SJCRH30 (cell line): ENCODE measurements around the gene ZDHHC8. TPM values are rescaled to one million over a fixed set of nuclear protein-coding genes. Genes with fewer than 3 reads are reported as not detected.
A peak's percentile ranks its signal among the peaks of the same experiment; 100 is the strongest.

Experiments
- DNase-seq, 2 experiments: peaks; one replicate each; pipeline ENCODE4 v3.0.0-alpha.2; 2015 to 2020
- H3K27ac ChIP-seq: fragments of 250-450 bp; sonication (Bioruptor Pico); 2 replicates; pipeline ENCODE4 v1.5.1; 2020; ENCODE audit warnings: mild to moderate bottlenecking, moderate library complexity
- H3K27me3 ChIP-seq: fragments of 250-450 bp; sonication (Bioruptor Pico); 2 replicates; pipeline ENCODE4 v1.5.1; 2020; ENCODE audit warnings: mild to moderate bottlenecking, moderate library complexity
- H3K36me3 ChIP-seq: fragments of 250-450 bp; sonication (Bioruptor Pico); 2 replicates; pipeline ENCODE4 v1.5.1; 2020; ENCODE audit warnings: mild to moderate bottlenecking, moderate library complexity
- H3K4me1 ChIP-seq: fragments of 250-450 bp; sonication (Bioruptor Pico); 2 replicates; pipeline ENCODE4 v1.5.1; 2020; ENCODE audit warnings: mild to moderate bottlenecking, moderate library complexity
- H3K4me3 ChIP-seq: fragments of 250-450 bp; sonication (Bioruptor Pico); 2 replicates; pipeline ENCODE4 v1.5.1; 2020; ENCODE audit warnings: mild to moderate bottlenecking, moderate library complexity
- H3K9me3 ChIP-seq: fragments of 250-450 bp; sonication (Bioruptor Pico); replicated peaks from 2 replicates; pipeline ENCODE4 v1.5.1; 2020; ENCODE audit warnings: mild to moderate bottlenecking, moderate library complexity
- total RNA-seq: library from RNA; depleted of rRNA; stranded (reverse); fragments of >200 nt; shearing (Covaris generic); gene quantifications from 2 replicates; pipeline ENCODE4 v1.2.3, GENCODE V29; 2014

Gene ZDHHC8
- total RNA-seq, 1 experiment from 2014 or later = 16.4 TPM

- Histone ChIP-seq H3K36me3 (no peaks in the 10 kb centered on the region), H3K27me3 (0 out of 2 replicates have a peak, but pooled peaks cover 5% of the 10 kb centered on the region), H3K4me1 (peaks cover 4% of the 10 kb centered on the region; the same call in 1 of the 2 replicates), H3K4me3 (no peak overlapping the region), H3K9me3 (no peaks in the 10 kb centered on the region), H3K27ac (no peak overlapping the region)
- no peak for DNase-seq
These were observed 17.9 kb downstream of the ZDHHC8 start for GRCh38 chr22:20149257-20150250.

GRCh38 chr22:20150381-20151275, 19.0 kb downstream of the ZDHHC8 start, which contains the start of gene CCDC188:
Gene CCDC188, minus strand, starts transcription at chr22:20151055. Its CDS starts 69 bp downstream, at chr22:20150986.
- Histone ChIP-seq H3K36me3 (no peaks in the 10 kb centered on the region), H3K27ac (no peak within 1 kb of the TSS), H3K9me3 (no peaks in the 10 kb centered on the region), H3K27me3 (0 out of 2 replicates have a peak, but pooled peaks cover 5% of the 10 kb centered on the region), H3K4me1 (peaks cover 4% of the 10 kb centered on the region; the same call in 1 of the 2 replicates), H3K4me3 (no peak within 1 kb of the TSS)
- no peak for DNase-seq

GRCh38 chr22:20151276-20151588, 19.6 kb downstream of the ZDHHC8 start:
- Histone ChIP-seq H3K9me3 (no peaks in the 10 kb centered on the region), H3K27me3 (0 out of 2 replicates have a peak, but pooled peaks cover 5% of the 10 kb centered on the region), H3K4me1 (peaks cover 4% of the 10 kb centered on the region; the same call in 1 of the 2 replicates), H3K36me3 (no peaks in the 10 kb centered on the region), H3K27ac (no peak overlapping the region), H3K4me3 (no peak overlapping the region)
- DNase-seq = no peak

GRCh38 chr22:20152464-20152890, 20.9 kb downstream of the ZDHHC8 start:
- Histone ChIP-seq H3K27ac (no peak overlapping the region), H3K36me3 (no peaks in the 10 kb centered on the region), H3K4me3 (no peak overlapping the region), H3K27me3 (peaks cover 10% of the 10 kb centered on the region; the same call in 1 of the 2 replicates), H3K9me3 (no peaks in the 10 kb centered on the region), H3K4me1 (peaks cover 4% of the 10 kb centered on the region; the same call in 1 of the 2 replicates)
- no peak for DNase-seq

DNA sequence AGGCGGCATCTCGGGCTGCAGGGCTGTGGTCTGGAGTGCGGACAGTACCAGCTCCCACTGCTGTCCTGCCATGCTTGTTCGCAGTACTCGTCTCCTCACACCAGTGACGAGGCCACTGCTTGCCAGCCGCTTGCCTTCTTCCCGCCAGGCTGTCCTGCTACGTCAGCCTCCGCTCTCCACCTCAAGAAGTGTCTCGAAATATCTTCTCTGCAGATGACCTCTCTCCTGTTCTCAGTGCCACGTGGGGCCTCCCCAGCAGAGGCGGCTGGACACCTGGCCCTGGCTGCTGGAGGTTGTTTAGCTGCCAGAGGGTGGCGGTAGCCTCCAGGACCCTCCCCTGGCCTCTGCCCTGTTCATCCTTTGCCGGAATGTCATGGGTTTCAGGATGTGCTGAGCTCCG, 22.3 kb downstream of the ZDHHC8 start:
- Histone ChIP-seq H3K9me3 (no peaks in the 10 kb centered on the region), H3K27me3 (peaks cover 18% of the 10 kb centered on the region), H3K4me1 (peaks cover 4% of the 10 kb centered on the region), H3K36me3 (no peaks in the 10 kb centered on the region), H3K27ac (no peak overlapping the region), H3K4me3 (no peak overlapping the region)
- peak in 1 of 2 experiments; percentile 28 for DNase-seq

- H3K27ac ChIP-seq = no peak overlapping the region
- no peaks in the 10 kb centered on the region for H3K36me3 ChIP-seq
- peaks cover 4% of the 10 kb centered on the region for H3K4me1 ChIP-seq
- no peak for DNase-seq
- no peaks in the 10 kb centered on the region for H3K9me3 ChIP-seq
- H3K4me3 ChIP-seq = no peak overlapping the region
- H3K27me3 ChIP-seq = peaks cover 19% of the 10 kb centered on the region
These were observed 23.1 kb downstream of the ZDHHC8 start for GRCh38 chr22:20154602-20155187.

- DNase-seq = peak; percentile 47 to 48
- Histone ChIP-seq H3K4me3 (no peak overlapping the region), H3K4me1 (peaks cover 4% of the 10 kb centered on the region), H3K36me3 (no peaks in the 10 kb centered on the region), H3K9me3 (no peaks in the 10 kb centered on the region), H3K27ac (no peak overlapping the region), H3K27me3 (peaks cover 19% of the 10 kb centered on the region)
These were observed 23.9 kb downstream of the ZDHHC8 start for GRCh38 chr22:20155330-20156041.

DNA sequence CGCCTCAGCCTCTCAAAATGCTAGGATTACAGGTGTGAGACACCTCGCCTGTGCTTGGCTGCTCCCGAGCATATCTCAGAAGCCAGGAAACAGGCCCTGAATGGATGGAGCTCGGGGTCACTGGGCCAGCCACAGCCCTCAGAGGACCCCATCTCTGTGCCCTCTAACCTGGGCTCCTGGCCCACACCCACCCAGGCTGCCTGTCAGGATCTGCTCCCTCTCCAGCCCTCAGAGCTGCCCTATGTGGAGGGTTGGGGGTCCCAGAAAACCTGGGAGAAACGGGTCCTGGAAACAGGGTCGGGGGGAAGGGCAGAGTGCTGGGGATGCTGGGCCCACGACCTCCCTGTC, 24.4 kb downstream of the ZDHHC8 start:
- Histone ChIP-seq H3K9me3 (no peaks in the 10 kb centered on the region), H3K27ac (no peak overlapping the region), H3K4me3 (no peak overlapping the region), H3K27me3 (peaks cover 19% of the 10 kb centered on the region), H3K36me3 (no peaks in the 10 kb centered on the region), H3K4me1 (peaks cover 4% of the 10 kb centered on the region)
- DNase-seq = no peak

- Histone ChIP-seq H3K27me3 (peaks cover 19% of the 10 kb centered on the region), H3K4me1 (peaks cover 4% of the 10 kb centered on the region), H3K36me3 (no peaks in the 10 kb centered on the region), H3K4me3 (no peak overlapping the region), H3K9me3 (no peaks in the 10 kb centered on the region), H3K27ac (no peak overlapping the region)
- DNase-seq = peak; percentile 70 to 83
These were observed 25.2 kb downstream of the ZDHHC8 start for GRCh38 chr22:20156611-20157429.

- Histone ChIP-seq H3K4me3 (no peak overlapping the region), H3K27ac (no peak overlapping the region), H3K36me3 (no peaks in the 10 kb centered on the region), H3K9me3 (no peaks in the 10 kb centered on the region), H3K4me1 (peaks cover 4% of the 10 kb centered on the region), H3K27me3 (peaks cover 16% of the 10 kb centered on the region)
- DNase-seq = no peak
These were observed 26.0 kb downstream of the ZDHHC8 start for GRCh38 chr22:20157430-20158183.

GRCh38 chr22:20158391-20159036, 26.9 kb downstream of the ZDHHC8 start:
- no peaks in the 10 kb centered on the region for H3K36me3 ChIP-seq
- peaks cover 14% of the 10 kb centered on the region for H3K27me3 ChIP-seq
- no peak for DNase-seq
- H3K27ac ChIP-seq = no peak overlapping the region
- H3K9me3 ChIP-seq = no peaks in the 10 kb centered on the region
- H3K4me3 ChIP-seq = no peak overlapping the region
- H3K4me1 ChIP-seq = peaks cover 4% of the 10 kb centered on the region

GRCh38 chr22:20159076-20159475, 27.5 kb downstream of the ZDHHC8 start:
- Histone ChIP-seq H3K9me3 (no peaks in the 10 kb centered on the region), H3K36me3 (no peaks in the 10 kb centered on the region), H3K4me3 (no peak overlapping the region), H3K27ac (no peak overlapping the region), H3K27me3 (peaks cover 14% of the 10 kb centered on the region), H3K4me1 (peaks cover under 1% of the 10 kb centered on the region)
- DNase-seq = peak; percentile 43 to 50
